BE2C (cell line): ENCODE results near the gene NISCH.

ENCODE experiments used
- DNase-seq: peaks from one replicate; pipeline ENCODE4 v3.0.0-alpha.2; 2020
- H3K27me3 ChIP-seq: fragments of 250-450 bp; sonication (Bioruptor Pico); 2 replicates; pipeline ENCODE4 v1.5.1; 2020; ENCODE audit warnings: mild to moderate bottlenecking
- H3K36me3 ChIP-seq: fragments of 250-450 bp; sonication (Bioruptor Pico); 2 replicates; pipeline ENCODE4 v1.5.1; 2020; ENCODE audit warnings: mild to moderate bottlenecking
- H3K4me1 ChIP-seq: fragments of 250-450 bp; sonication (Bioruptor Pico); 2 replicates; pipeline ENCODE4 v1.5.1; 2020
- H3K4me3 ChIP-seq: 2 replicates; pipeline ENCODE4 v1.5.1; 2011; ENCODE audit warnings: low read depth, low read length
- H3K9me3 ChIP-seq: fragments of 250-450 bp; sonication (Bioruptor Pico); 2 replicates; pipeline ENCODE4 v1.5.1; 2020
- TF ChIP-seq, protein P1 (sequence below): IDR thresholded peaks from 2 replicates; pipeline ENCODE4 v1.5.1; 2012; ENCODE audit warnings: mild to moderate bottlenecking, low read depth, low read length

The NISCH gene

GRCh38 chr3:52503788-52504424 lies 48.5 kb downstream of the NISCH start:
- H3K4me3 ChIP-seq = no peak overlapping the region
- no peak for DNase-seq
- H3K36me3 ChIP-seq = no peaks in the 10 kb centered on the region
- no peaks in the 10 kb centered on the region for H3K9me3 ChIP-seq
- TF ChIP-seq, protein P1, sequence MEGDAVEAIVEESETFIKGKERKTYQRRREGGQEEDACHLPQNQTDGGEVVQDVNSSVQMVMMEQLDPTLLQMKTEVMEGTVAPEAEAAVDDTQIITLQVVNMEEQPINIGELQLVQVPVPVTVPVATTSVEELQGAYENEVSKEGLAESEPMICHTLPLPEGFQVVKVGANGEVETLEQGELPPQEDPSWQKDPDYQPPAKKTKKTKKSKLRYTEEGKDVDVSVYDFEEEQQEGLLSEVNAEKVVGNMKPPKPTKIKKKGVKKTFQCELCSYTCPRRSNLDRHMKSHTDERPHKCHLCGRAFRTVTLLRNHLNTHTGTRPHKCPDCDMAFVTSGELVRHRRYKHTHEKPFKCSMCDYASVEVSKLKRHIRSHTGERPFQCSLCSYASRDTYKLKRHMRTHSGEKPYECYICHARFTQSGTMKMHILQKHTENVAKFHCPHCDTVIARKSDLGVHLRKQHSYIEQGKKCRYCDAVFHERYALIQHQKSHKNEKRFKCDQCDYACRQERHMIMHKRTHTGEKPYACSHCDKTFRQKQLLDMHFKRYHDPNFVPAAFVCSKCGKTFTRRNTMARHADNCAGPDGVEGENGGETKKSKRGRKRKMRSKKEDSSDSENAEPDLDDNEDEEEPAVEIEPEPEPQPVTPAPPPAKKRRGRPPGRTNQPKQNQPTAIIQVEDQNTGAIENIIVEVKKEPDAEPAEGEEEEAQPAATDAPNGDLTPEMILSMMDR = no peak
- no peaks in the 10 kb centered on the region for H3K27me3 ChIP-seq
- H3K4me1 ChIP-seq = no peaks in the 10 kb centered on the region

- Histone ChIP-seq H3K4me1 (no peaks in the 10 kb centered on the region), H3K4me3 (no peak overlapping the region), H3K27me3 (no peaks in the 10 kb centered on the region), H3K9me3 (no peaks in the 10 kb centered on the region), H3K36me3 (no peaks in the 10 kb centered on the region)
- no peak for DNase-seq
- TF ChIP-seq, protein P1 = no peak
These were observed 49.6 kb downstream of the NISCH start for GRCh38 chr3:52504977-52505376.

GRCh38 chr3:52506266-52506966 lies 51.0 kb downstream of the NISCH start:
- no peak overlapping the region for H3K4me3 ChIP-seq
- DNase-seq = no peak

GRCh38 chr3:52507359-52507758 lies 52.0 kb downstream of the NISCH start:
- H3K27me3 ChIP-seq = no peaks in the 10 kb centered on the region

More at GRCh38 chr3:52506266-52506966, 51.0 kb downstream of the NISCH start:
- H3K27me3 ChIP-seq = no peaks in the 10 kb centered on the region
- no peaks in the 10 kb centered on the region for H3K4me1 ChIP-seq
- TF ChIP-seq, protein P1 = no peak
- no peaks in the 10 kb centered on the region for H3K9me3 ChIP-seq
- H3K36me3 ChIP-seq = no peaks in the 10 kb centered on the region

GRCh38 chr3:52509753-52510328 lies 54.4 kb downstream of the NISCH start:
- Histone ChIP-seq H3K4me3 (no peak overlapping the region), H3K27me3 (no peaks in the 10 kb centered on the region), H3K9me3 (no peaks in the 10 kb centered on the region), H3K36me3 (no peaks in the 10 kb centered on the region), H3K4me1 (no peaks in the 10 kb centered on the region)
- TF ChIP-seq, protein P1 = no peak
- DNase-seq = no peak

More at GRCh38 chr3:52507359-52507758, 52.0 kb downstream of the NISCH start:
- Histone ChIP-seq H3K4me1 (no peaks in the 10 kb centered on the region), H3K4me3 (no peak overlapping the region), H3K9me3 (no peaks in the 10 kb centered on the region), H3K36me3 (no peaks in the 10 kb centered on the region)
- TF ChIP-seq, protein P1 = no peak
- no peak for DNase-seq

GRCh38 chr3:52511509-52511908 lies 56.1 kb downstream of the NISCH start:
- no peaks in the 10 kb centered on the region for H3K36me3 ChIP-seq
- H3K4me3 ChIP-seq = no peak overlapping the region
- H3K27me3 ChIP-seq = no peaks in the 10 kb centered on the region
- TF ChIP-seq, protein P1 = no peak
- no peaks in the 10 kb centered on the region for H3K9me3 ChIP-seq
- DNase-seq = no peak
- H3K4me1 ChIP-seq = no peaks in the 10 kb centered on the region
